ENCODE measurements around the gene MEX3B. TPM values are rescaled to one million over a fixed set of nuclear protein-coding genes. Genes with fewer than 3 reads are reported as not detected.

MEX3B gene
- total and polyA plus RNA-seq, 2 donors (not counting 3 experiments of a cell fraction or from before 2014, with no cell fraction given) = 11.0 to 22.6 TPM

- intact Hi-C loops (cut with micrococcal nuclease) = loop anchor here (2.0 kb wide), 1 partner anchor 47 kb away; the partner anchor contains the start of gene MEX3B
- H3K27ac ChIP-seq (ENCODE audit: insufficient read depth, low read depth, low read length) = peak overlapping the region; percentile 47
- H3K27me3 ChIP-seq (ENCODE audit: control insufficient read depth in 2 of 2, insufficient read depth in 2 of 2, low read length in 2 of 2) = no peaks in the 10 kb centered on the region
- peak; percentile 74 for DNase-seq (ENCODE audit: low read depth, low spot score)
- FAIRE-seq = peak; percentile 87
- TF ChIP-seq GATA2 (IDR thresholded peaks at IDR 0.05; ENCODE audit: insufficient read depth, insufficient read length, low read depth, low read length) (peak; percentile 82), MYC (IDR thresholded peaks at IDR 0.05; ENCODE audit: low read depth, low read length) (no peak), FOS (IDR thresholded peaks at IDR 0.05; ENCODE audit: borderline replicate concordance, insufficient read depth, low read length) (peak; percentile 88), JUN (IDR thresholded peaks at IDR 0.05; ENCODE audit: borderline replicate concordance, insufficient read depth, insufficient read length, low read depth) (peak; percentile 52), POLR2A (IDR thresholded peaks at IDR 0.05; ENCODE audit: low read depth, low read length) (no peak), POLR2AphosphoS5 (IDR thresholded peaks at IDR 0.05; ENCODE audit: insufficient read depth, low read depth, low read length) (peak; percentile 63)
- H3K9ac ChIP-seq (replicated peaks; ENCODE audit: extremely low read depth, insufficient read depth, low read length) = no peak overlapping the region
- ChIA-PET CTCF (interaction anchor here (0.7 to 1.5 kb wide), 5 partner anchors 14 to 684 kb away, joined by 3 to 7 read pairs (median 4); no protein-coding TSS in a partner anchor), POLR2A (interaction anchor here (0.9 kb wide), 1 partner anchor 67 kb away, joined by 7 read pairs; no protein-coding TSS in a partner anchor)
- no peaks in the 10 kb centered on the region for H3K79me2 ChIP-seq (ENCODE audit: control insufficient read depth, insufficient read depth, low read length)
- no peaks in the 10 kb centered on the region for H3K9me1 ChIP-seq (replicated peaks; ENCODE audit: control insufficient read depth, extremely low read depth, insufficient read depth, low read length)
- H3K4me3 ChIP-seq (replicated peaks in 1 of 3; ENCODE audit: insufficient read depth in 1 of 3, low read depth in 1 of 3, low read length in 3 of 3) = peak overlapping the region in 1 of 3 experiments; percentile 16
- no TSS peak for BruUV-seq (replicated peaks)
- H3K4me2 ChIP-seq (ENCODE audit: insufficient read depth, low read length) = peak overlapping the region; percentile 33
- H2AFZ ChIP-seq (ENCODE audit: low read depth, low read length) = peak overlapping the region; percentile 75
- peaks cover 9% of the 10 kb centered on the region for H3K4me1 ChIP-seq (ENCODE audit: control insufficient read depth, extremely low read depth, insufficient read depth, low read length)
- dilution Hi-C loops (cut with MboI; ENCODE audit: extremely low pct_ligation_motif_present, low sequenced_read_pairs) = no loop called here
- no peaks in the 10 kb centered on the region for H3K36me3 ChIP-seq (ENCODE audit: control insufficient read depth in 2 of 2, extremely low read depth in 1 of 2, insufficient read depth in 2 of 2, low read length in 2 of 2)
- no peaks in the 10 kb centered on the region for H3K9me3 ChIP-seq (replicated peaks; ENCODE audit: control insufficient read depth, insufficient read depth, low read length)
- no peaks in the 10 kb centered on the region for H4K20me1 ChIP-seq (replicated peaks; ENCODE audit: control insufficient read depth, extremely low read depth, insufficient read depth, low read length)
Observed at GRCh38 chr15:82093774-82094211, 48.0 kb upstream of the MEX3B start.

- Histone ChIP-seq H3K9me1 (replicated peaks; ENCODE audit: control insufficient read depth, extremely low read depth, insufficient read depth, low read length) (no peaks in the 10 kb centered on the region), H3K4me3 (replicated peaks in 1 of 3; ENCODE audit: insufficient read depth in 1 of 3, low read depth in 1 of 3, low read length in 3 of 3) (no peak overlapping the region), H4K20me1 (replicated peaks; ENCODE audit: control insufficient read depth, extremely low read depth, insufficient read depth, low read length) (no peaks in the 10 kb centered on the region), H2AFZ (ENCODE audit: low read depth, low read length) (peak overlapping the region; percentile 75), H3K36me3 (ENCODE audit: control insufficient read depth in 2 of 2, extremely low read depth in 1 of 2, insufficient read depth in 2 of 2, low read length in 2 of 2) (no peaks in the 10 kb centered on the region), H3K9ac (replicated peaks; ENCODE audit: extremely low read depth, insufficient read depth, low read length) (no peak overlapping the region), H3K9me3 (replicated peaks; ENCODE audit: control insufficient read depth, insufficient read depth, low read length) (no peaks in the 10 kb centered on the region), H3K4me2 (ENCODE audit: insufficient read depth, low read length) (no peak overlapping the region), H3K27me3 (ENCODE audit: control insufficient read depth in 2 of 2, insufficient read depth in 2 of 2, low read length in 2 of 2) (no peaks in the 10 kb centered on the region), H3K4me1 (ENCODE audit: control insufficient read depth, extremely low read depth, insufficient read depth, low read length) (peaks cover 9% of the 10 kb centered on the region), H3K27ac (ENCODE audit: insufficient read depth, low read depth, low read length) (peak overlapping the region; percentile 47), H3K79me2 (ENCODE audit: control insufficient read depth, insufficient read depth, low read length) (no peaks in the 10 kb centered on the region)
- DNase-seq (ENCODE audit: low read depth, low spot score) (no peak), FAIRE-seq (peak; percentile 28)
- intact Hi-C loops (cut with micrococcal nuclease) (no loop called here), dilution Hi-C loops (cut with MboI; ENCODE audit: extremely low pct_ligation_motif_present, low sequenced_read_pairs) (no loop called here)
- BruUV-seq (replicated peaks) = no TSS peak
- ChIA-PET POLR2A (interaction anchor here (0.9 kb wide), 1 partner anchor 68 kb away, joined by 7 read pairs; no protein-coding TSS in a partner anchor), CTCF (interaction anchor here (0.7 to 1.5 kb wide), 5 partner anchors 14 to 684 kb away, joined by 3 to 7 read pairs (median 4); no protein-coding TSS in a partner anchor)
- no peak for TF ChIP-seq MYC (IDR thresholded peaks at IDR 0.05; ENCODE audit: low read depth, low read length)
- TF ChIP-seq POLR2A (IDR thresholded peaks at IDR 0.05; ENCODE audit: low read depth, low read length) = no peak
- no peak for TF ChIP-seq CTCF (IDR thresholded peaks at IDR 0.05; ENCODE audit: extremely low read depth in 1 of 2, insufficient read depth in 1 of 2, low read depth in 1 of 2, low read length in 2 of 2)
- no peak for TF ChIP-seq FOS (IDR thresholded peaks at IDR 0.05; ENCODE audit: borderline replicate concordance, insufficient read depth, low read length)
- no peak for TF ChIP-seq MAX (IDR thresholded peaks at IDR 0.05; ENCODE audit: insufficient read depth, insufficient read length)
- TF ChIP-seq JUN (IDR thresholded peaks at IDR 0.05; ENCODE audit: borderline replicate concordance, insufficient read depth, insufficient read length, low read depth) = no peak
- no peak for TF ChIP-seq POLR2AphosphoS5 (IDR thresholded peaks at IDR 0.05; ENCODE audit: insufficient read depth, low read depth, low read length)
- no peak for TF ChIP-seq EZH2 (IDR thresholded peaks at IDR 0.05; ENCODE audit: borderline replicate concordance, low read depth, low read length, severe bottlenecking)
- TF ChIP-seq GATA2 (IDR thresholded peaks at IDR 0.05; ENCODE audit: insufficient read depth, insufficient read length, low read depth, low read length) = no peak
Observed at GRCh38 chr15:82093325-82093724, 47.5 kb upstream of the MEX3B start.
